ENCODE data around the gene CAB39. TPM values are rescaled to one million over a fixed set of nuclear protein-coding genes. Genes with fewer than 3 reads are reported as not detected.

Gene CAB39
- total and polyA plus RNA-seq, 5 experiments from 2014 or later, result 62.5 to 107 (median 81.5) TPM

DNA sequence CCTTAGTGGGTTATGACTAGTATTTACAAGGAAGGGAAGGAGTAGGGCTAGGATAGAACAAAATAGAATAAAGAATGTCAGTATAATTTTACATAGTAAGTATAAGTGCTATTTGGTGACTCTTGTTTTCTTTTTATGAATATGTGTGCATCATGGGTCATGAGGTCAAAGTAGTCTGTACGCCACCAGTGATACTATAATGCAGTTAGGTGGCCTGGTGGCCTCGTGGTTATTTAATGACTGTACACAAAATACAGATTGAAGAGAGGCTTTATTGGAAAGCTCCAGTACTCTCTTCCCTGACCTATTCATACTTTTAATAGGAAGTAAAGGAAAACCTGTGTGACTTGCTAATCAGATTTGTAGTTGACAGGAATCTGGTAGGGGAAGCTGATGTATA, 27.3 kb downstream of the CAB39 start:
- no peaks in the 10 kb centered on the region for H3K27me3 Mint-ChIP-seq
- ATAC-seq, result no peak
- DNase-seq, result no peak
- H3K4me3 Mint-ChIP-seq, result no peak overlapping the region
- peak overlapping the region in 4 of 10 donors; percentile 4 to 70 (median 27) for H3K27ac Mint-ChIP-seq
- no peaks in the 10 kb centered on the region for H3K9me3 Mint-ChIP-seq
- peaks cover 24 to 72% (median 67%) of the 10 kb centered on the region in 4 donors for H3K4me1 Mint-ChIP-seq
- peaks cover 0 to 42% (median 6%) of the 10 kb centered on the region in 3 donors for H3K36me3 Mint-ChIP-seq
- POLR2A ChIA-PET, result no interaction called here

DNA sequence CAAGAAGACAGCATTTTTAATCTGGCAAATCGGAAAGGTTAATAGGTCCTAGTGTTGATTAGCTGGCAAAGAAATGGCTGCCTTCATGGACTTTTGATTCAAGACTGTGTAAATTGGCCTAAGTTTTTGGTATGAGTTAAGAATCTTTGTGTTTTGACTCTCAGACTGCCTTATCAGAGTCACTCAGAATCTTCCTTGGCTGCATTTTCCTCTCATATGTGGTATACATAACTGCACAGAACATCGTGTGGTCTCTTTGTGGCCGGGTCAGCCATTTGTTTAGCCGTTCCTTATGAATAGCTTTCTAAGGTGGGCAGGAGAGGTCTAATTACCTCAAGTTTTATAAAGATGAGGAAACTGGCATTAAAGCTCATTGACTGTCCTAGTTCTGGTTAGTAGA, 30.1 kb downstream of the CAB39 start:
- H3K4me3 Mint-ChIP-seq, result no peak overlapping the region
- POLR2A ChIA-PET, result interaction anchor here (1.4 to 1.5 kb wide), 2 partner anchors 20 to 29 kb away, joined by 3 read pairs; no protein-coding TSS in a partner anchor
- peaks cover 0 to 61% (median 17%) of the 10 kb centered on the region in 3 donors for H3K36me3 Mint-ChIP-seq
- no peaks in the 10 kb centered on the region for H3K9me3 Mint-ChIP-seq
- ATAC-seq (no peak), DNase-seq (no peak)
- peak overlapping the region in 5 of 10 donors; percentile 12 to 36 (median 20) for H3K27ac Mint-ChIP-seq
- no peaks in the 10 kb centered on the region for H3K27me3 Mint-ChIP-seq
- peaks cover 27 to 67% (median 64%) of the 10 kb centered on the region in 4 donors for H3K4me1 Mint-ChIP-seq

- DNase-seq, result no peak
- Mint-ChIP-seq H3K4me3 (no peak overlapping the region), H3K36me3 (peaks cover 0 to 52% (median 21%) of the 10 kb centered on the region in 3 donors), H3K9me3 (no peaks in the 10 kb centered on the region), H3K27ac (peak overlapping the region in 1 of 10 donors; percentile 27), H3K4me1 (peaks cover 27 to 67% (median 56%) of the 10 kb centered on the region in 4 donors), H3K27me3 (no peaks in the 10 kb centered on the region)
- no peak for ATAC-seq
- POLR2A ChIA-PET, result interaction anchor here (0.6 to 1.6 kb wide), 2 partner anchors 32 to 792 kb away, joined by 3 to 4 read pairs; no protein-coding TSS in a partner anchor
Measured at GRCh38 chr2:230746213-230746612, 33.6 kb downstream of the CAB39 start.

DNA sequence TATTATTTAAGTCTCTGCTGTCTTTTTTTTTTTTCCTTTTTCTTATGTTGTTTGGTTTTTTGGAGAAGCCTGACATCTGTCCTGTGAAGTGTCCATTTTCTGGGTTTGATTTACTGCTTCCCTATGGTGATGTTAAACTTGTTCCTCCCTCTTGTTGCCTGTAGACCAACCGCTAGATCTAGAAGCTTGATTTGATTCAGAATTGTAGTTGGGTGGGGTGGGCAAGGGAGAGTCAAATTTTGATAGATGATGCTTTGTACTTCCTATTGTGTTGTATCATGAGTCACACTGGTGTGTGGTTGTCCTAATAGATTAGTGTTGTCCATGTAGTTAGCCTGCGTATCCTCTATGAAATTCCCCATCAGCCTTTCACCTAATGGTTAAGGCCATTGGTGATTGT, 35.4 kb downstream of the CAB39 start:
- Mint-ChIP-seq H3K4me1 (peaks cover 32 to 77% (median 63%) of the 10 kb centered on the region in 4 donors), H3K4me3 (peak overlapping the region in 1 of 10 donors; percentile 47), H3K27me3 (no peaks in the 10 kb centered on the region), H3K36me3 (peaks cover 0 to 51% (median 19%) of the 10 kb centered on the region in 3 donors), H3K27ac (peak overlapping the region in 2 of 10 donors; percentile 36 to 53), H3K9me3 (no peaks in the 10 kb centered on the region)
- ATAC-seq (no peak), DNase-seq (no peak)
- POLR2A ChIA-PET, result no interaction called here

DNA sequence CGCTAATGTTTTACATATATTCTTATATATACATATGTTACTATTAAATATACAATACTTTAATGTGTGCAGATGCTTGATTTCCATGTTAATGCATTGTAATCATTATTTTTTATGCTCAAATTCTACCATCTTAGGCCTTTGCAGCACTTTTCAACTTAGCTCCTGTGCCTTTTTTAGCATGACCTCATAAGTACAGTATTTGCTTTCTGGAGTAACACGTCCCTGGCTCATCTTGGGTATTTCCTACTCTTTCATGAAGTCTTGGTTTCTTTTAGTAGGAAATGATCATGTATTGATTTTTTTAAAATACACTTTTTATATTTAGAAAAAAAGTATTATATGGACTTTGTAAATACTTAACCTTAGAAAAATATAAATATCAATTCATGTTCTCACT, 36.5 kb downstream of the CAB39 start:
- ATAC-seq, result no peak
- Mint-ChIP-seq H3K4me1 (peaks cover 32 to 82% (median 69%) of the 10 kb centered on the region in 4 donors), H3K4me3 (no peak overlapping the region), H3K9me3 (no peaks in the 10 kb centered on the region), H3K27me3 (no peaks in the 10 kb centered on the region), H3K36me3 (peaks cover 0 to 44% (median 18%) of the 10 kb centered on the region in 3 donors), H3K27ac (no peak overlapping the region)
- DNase-seq, result no peak
- POLR2A ChIA-PET, result interaction anchor here (0.5 kb wide), 1 partner anchor 25 kb away, joined by 8 read pairs; no protein-coding TSS in a partner anchor

GRCh38 chr2:230751062-230751461, 38.4 kb downstream of the CAB39 start:
- no peak for DNase-seq
- ATAC-seq, result no peak
- H3K4me1 Mint-ChIP-seq, result peaks cover 40 to 86% (median 82%) of the 10 kb centered on the region in 4 donors
- H3K36me3 Mint-ChIP-seq, result peaks cover 0 to 36% (median 14%) of the 10 kb centered on the region in 3 donors
- peak overlapping the region in 5 of 10 donors; percentile 17 to 39 (median 20) for H3K27ac Mint-ChIP-seq
- no peaks in the 10 kb centered on the region for H3K9me3 Mint-ChIP-seq
- H3K4me3 Mint-ChIP-seq, result peak overlapping the region in 2 of 10 donors; percentile 5 to 7
- POLR2A ChIA-PET, result interaction anchor here (0.5 kb wide), 1 partner anchor 763 kb away, joined by 5 read pairs; no protein-coding TSS in a partner anchor
- H3K27me3 Mint-ChIP-seq, result no peaks in the 10 kb centered on the region

DNA sequence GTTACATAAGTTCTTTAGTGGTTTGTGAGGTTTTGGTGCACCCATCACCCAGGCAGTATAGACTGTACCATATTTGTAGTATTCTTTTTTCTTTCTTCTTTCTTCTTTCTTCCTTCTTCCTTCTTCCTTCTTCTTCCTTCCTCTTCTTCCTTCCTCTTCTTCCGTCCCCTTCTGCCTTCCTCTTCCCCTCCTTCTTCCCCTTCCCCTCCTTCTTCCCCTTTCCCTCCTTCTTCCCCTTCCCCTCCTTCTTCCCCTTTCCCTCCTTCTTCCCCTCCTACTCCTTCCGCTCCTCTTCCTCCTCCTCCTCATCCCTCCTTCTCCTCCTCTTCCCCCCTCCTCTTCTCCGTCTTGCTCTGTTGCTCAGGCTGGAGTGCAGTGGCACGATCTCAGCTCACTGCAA, 41.6 kb downstream of the CAB39 start:
- Mint-ChIP-seq H3K36me3 (peaks cover 0 to 20% (median 6%) of the 10 kb centered on the region in 3 donors), H3K4me3 (peak overlapping the region in 1 of 10 donors; percentile 4), H3K9me3 (no peaks in the 10 kb centered on the region), H3K27me3 (no peaks in the 10 kb centered on the region), H3K27ac (peak overlapping the region in 4 of 10 donors; percentile 0 to 79 (median 62)), H3K4me1 (peaks cover 44 to 92% (median 88%) of the 10 kb centered on the region in 4 donors)
- ATAC-seq, result no peak
- no peak for DNase-seq
- POLR2A ChIA-PET, result no interaction called here

- Mint-ChIP-seq H3K27ac (peak overlapping the region in 4 of 10 donors; percentile 11 to 60 (median 38)), H3K4me3 (peak overlapping the region in 4 of 10 donors; percentile 7 to 54 (median 30)), H3K9me3 (no peaks in the 10 kb centered on the region), H3K36me3 (peaks cover 0 to 38% (median 17%) of the 10 kb centered on the region in 3 donors), H3K27me3 (no peaks in the 10 kb centered on the region), H3K4me1 (peaks cover 42 to 86% (median 79%) of the 10 kb centered on the region in 4 donors)
- ATAC-seq (no peak), DNase-seq (no peak)
- POLR2A ChIA-PET, result no interaction called here
Measured at GRCh38 chr2:230757476-230757875, 44.8 kb downstream of the CAB39 start.

GRCh38 chr2:230758566-230759480, 46.2 kb downstream of the CAB39 start:
- ATAC-seq (no peak), DNase-seq (no peak)
- H3K36me3 Mint-ChIP-seq, result peaks cover 0 to 45% (median 21%) of the 10 kb centered on the region in 3 donors
- H3K9me3 Mint-ChIP-seq, result no peaks in the 10 kb centered on the region
- H3K4me3 Mint-ChIP-seq, result peak overlapping the region in 8 of 10 donors; percentile 3 to 67 (median 38)
- POLR2A ChIA-PET, result interaction anchor here (0.6 to 0.7 kb wide), 2 partner anchors 95 to 579 kb away, joined by 3 read pairs; no protein-coding TSS in a partner anchor
- peak overlapping the region; percentile 26 to 90 (median 71) for H3K27ac Mint-ChIP-seq
- H3K27me3 Mint-ChIP-seq, result no peaks in the 10 kb centered on the region
- peaks cover 41 to 79% (median 67%) of the 10 kb centered on the region in 4 donors for H3K4me1 Mint-ChIP-seq

DNA sequence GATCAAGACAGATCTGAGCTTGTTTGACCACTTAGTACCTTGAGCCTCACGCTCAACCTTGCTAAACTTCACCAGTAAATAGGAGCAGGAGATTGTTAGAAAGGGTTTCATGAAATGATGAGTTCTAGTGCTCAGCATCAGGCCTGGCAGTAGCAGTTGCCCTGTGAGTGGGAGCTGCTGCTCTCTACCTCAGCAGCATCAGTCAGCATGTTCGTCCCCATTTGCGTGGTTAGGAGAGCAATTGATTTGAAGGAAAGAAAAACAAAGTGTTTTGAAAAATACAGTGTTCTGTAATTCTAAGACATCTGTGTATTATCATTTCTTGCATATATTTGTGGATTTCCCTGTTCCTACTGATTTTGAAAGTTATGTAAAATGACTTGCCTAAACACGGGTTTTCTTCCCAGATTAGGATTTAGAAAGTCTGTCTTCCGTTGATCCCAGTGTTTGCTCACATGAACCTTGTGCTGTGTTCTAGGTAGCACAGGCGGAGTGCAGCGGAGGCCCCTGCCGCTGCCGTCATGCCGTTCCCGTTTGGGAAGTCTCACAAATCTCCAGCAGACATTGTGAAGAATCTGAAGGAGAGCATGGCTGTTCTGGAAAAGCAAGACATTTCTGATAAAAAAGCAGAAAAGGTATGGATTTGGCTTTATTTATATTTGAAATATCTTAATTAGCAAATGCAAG, 47.0 kb downstream of the CAB39 start:
- H3K27me3 Mint-ChIP-seq, result no peaks in the 10 kb centered on the region
- H3K9me3 Mint-ChIP-seq, result no peaks in the 10 kb centered on the region
- peaks cover 41 to 73% (median 60%) of the 10 kb centered on the region in 4 donors for H3K4me1 Mint-ChIP-seq
- peaks cover 0 to 52% (median 23%) of the 10 kb centered on the region in 3 donors for H3K36me3 Mint-ChIP-seq
- peak overlapping the region in 9 of 10 donors; percentile 7 to 67 (median 52) for H3K4me3 Mint-ChIP-seq
- no peak for DNase-seq
- no peak for ATAC-seq
- peak overlapping the region in 8 of 10 donors; percentile 55 to 90 (median 74) for H3K27ac Mint-ChIP-seq
- POLR2A ChIA-PET, result interaction anchor here (0.6 kb wide), 1 partner anchor 580 kb away, joined by 3 read pairs; no protein-coding TSS in a partner anchor

DNA sequence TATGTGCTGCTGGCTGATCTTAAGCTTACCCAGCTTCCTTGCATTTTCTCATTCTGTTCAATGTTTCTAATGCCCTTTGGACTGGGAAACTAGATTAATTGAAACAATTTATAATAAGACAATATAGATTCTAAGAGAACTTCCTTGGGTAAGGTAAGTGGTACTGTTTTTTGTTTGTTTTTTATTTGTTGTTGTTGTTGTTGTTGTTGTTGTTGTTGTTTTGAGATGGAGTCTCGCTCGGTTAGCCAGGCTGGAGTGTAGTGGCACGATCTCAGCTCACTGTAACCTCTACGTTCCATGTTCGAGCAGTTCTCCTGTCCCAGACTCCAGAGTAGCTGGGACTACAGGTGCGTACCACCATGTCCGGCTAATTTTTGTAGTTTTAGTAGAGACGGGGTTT, 49.1 kb downstream of the CAB39 start:
- no peaks in the 10 kb centered on the region for H3K27me3 Mint-ChIP-seq
- no peaks in the 10 kb centered on the region for H3K9me3 Mint-ChIP-seq
- H3K36me3 Mint-ChIP-seq, result peaks cover 0 to 63% (median 29%) of the 10 kb centered on the region in 3 donors
- H3K4me1 Mint-ChIP-seq, result peaks cover 35 to 65% (median 47%) of the 10 kb centered on the region in 4 donors
- no peak overlapping the region for H3K4me3 Mint-ChIP-seq
- DNase-seq (no peak), ATAC-seq (no peak)
- H3K27ac Mint-ChIP-seq, result peak overlapping the region in 3 of 10 donors; percentile 24 to 53 (median 29)
- POLR2A ChIA-PET, result interaction anchor here (0.8 to 1.6 kb wide), 3 partner anchors 18 to 147 kb away, joined by 3 to 5 read pairs (median 4); no protein-coding TSS in a partner anchor
